GM21723 (cell line): ENCODE data around the gene CXCR2.
"Not testable (repeated sequence)": the region's sequence is repeated elsewhere in the genome, so short reads cannot be mapped to it uniquely, and the experiment has no call there.

Experiments
- ATAC-seq: cut with Tn5 transposase; IDR thresholded peaks from one replicate; pipeline ENCODE4 v1.9.1; 2021; ENCODE audit warnings: mild to moderate bottlenecking, moderate library complexity; ENCODE audit not compliant: unreplicated experiment

The CXCR2 gene

DNA sequence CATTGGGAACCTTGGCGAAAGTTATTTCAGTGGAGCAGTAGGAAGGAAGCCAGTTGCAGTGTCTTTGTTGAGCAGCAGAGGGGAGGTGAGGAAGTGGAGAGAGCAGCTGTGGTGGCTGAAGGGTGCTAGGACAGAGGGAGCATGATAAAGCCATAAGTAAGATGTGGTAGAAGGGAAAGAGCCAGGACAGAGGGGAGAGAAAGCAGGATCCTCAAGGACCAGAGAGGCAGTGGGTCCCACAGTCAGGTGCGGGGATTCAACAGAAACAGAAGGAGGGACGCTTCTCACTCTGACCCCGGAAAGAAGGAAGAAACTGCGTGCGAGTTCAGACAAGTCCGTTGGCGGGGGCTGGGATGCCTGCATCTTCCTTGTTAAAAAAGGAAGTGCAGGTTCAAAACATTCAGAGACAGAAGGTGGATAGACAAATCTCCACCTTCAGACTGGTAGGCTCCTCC, at the start of gene CXCR2:
TSS of gene CXCR2 (plus strand) at position 403 of the 455 bp plus-strand sequence. CDS start 8,774 bp downstream, outside the sequence.
- peak; percentile 76 for ATAC-seq

GRCh38 chr2:218077464-218078216, 48.2 kb upstream of the CXCR2 start:
- no peak for ATAC-seq

DNA sequence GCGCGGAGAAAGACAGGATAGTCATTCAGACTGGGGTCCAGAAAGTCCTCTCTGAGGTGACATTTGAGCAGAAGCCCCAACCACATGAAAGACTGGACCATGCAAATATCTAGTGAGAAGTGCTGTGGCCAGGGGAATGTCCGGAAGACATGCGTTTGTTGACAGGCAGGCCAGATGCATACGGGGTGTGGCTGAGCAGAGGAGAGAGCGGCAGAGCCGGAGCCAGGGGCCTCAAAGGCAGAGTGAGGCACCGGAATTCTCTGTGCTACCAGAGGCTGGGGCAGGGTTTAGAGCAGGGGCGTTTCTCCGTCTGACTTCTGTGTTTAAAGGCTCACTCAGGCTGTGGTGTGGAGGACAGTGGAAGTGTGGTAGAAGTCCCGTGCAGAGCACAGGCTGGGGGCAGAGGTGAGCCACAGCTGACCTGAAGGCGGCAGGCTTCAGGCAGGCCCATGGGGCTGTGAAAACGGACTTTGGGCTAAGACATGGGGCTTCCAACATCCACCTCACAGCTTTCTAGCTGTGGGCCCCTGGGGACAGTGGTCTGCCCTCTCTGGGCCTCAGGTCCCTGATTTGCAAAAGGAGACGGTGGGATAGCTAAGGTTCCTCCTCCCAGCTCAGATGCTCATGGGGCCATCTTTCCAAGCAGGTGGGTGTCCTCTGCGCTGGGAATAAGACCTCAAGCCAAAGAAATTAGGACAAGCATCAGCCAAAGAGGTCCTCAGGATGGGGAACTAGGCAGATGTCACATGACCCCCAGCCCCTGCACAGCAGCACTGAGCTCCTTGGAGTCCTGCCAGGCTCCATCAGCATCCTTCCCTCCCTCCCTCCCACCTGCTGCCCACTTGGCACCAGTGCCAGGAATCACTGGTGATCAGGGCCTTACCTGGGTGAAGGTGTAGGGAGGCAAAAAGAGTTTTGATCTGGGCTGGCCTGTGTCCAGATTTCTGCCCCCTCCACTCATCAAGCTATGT, 45.6 kb upstream of the CXCR2 start:
- ATAC-seq = no peak

DNA sequence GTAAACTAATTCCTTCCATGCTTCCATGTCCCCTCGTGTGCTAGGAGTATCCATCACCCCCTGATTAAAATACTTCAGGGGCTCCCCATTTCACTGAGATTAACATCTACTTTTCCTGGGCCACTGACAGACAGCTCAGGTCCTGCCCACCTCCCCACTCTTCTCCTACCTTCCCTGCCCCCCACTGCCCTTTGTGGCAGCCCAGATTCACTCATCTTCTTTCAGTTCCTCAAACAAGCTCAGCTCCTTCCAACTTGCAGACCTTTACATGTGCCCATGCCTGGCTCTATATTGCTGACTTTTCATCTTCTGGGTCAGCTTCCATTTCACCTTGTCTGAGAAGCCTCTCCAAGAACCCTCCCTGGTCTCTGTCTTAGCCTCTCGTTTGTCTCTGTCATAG, 44.8 kb upstream of the CXCR2 start:
- peak; percentile 95 for ATAC-seq

DNA sequence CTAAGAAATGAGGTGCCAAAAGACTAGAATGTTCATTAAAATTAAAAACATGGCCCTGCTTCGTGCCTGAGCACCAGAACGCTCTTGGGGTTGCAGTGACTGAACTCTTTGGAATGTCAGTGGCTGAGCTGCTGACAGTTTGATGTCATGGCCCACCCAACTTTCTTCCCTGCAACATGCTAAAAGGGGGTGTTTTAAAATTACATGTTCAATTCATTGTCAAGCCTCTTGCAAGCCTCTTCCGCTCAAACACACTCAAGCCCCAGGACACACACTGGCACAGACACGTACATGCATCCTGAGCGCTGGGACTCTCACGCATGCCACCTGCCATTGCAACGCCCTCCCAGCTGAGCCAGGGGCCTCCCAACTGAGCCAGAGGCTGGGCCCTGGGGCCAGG, 44.1 kb upstream of the CXCR2 start:
- no peak for ATAC-seq

DNA sequence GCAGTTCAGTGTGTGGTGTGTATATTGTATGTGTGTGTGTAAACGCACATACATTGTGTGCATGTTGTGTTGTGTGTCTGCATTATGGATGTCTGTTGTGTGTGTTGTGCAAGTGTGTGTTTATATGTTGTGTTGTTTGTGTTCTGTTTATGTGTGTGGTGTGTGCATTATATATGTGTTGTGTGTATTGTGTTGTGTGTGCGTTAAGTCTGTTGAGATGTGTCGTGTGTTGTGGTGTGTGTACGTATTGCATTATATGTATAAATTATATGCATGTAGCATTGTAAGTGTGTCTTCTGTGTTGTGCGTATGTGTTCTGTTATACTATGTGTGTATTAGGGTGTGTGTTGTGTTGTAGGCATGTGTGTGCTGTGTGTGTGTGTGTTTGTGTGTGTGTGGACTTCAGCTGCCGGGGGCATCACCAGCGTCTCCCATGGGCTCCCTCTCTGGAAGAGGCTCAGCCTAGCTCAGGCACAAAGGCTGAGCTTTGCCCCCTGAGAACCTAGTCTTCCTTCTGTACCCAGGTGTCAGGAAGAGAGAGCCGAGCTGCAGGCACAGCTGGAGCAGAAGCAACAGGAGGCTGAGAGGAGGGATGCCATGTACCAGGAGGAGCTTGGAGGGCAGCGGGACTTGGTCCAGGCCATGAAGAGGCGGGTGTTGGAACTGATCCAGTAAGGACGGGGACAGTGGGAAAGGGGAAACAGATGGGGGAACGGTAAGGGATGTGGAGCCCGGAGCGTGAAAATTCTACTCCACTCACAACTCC, 43.1 kb upstream of the CXCR2 start:
- ATAC-seq = no peak

- ATAC-seq = no peak
These were observed 42.5 kb upstream of the CXCR2 start for GRCh38 chr2:218083352-218083676.

DNA sequence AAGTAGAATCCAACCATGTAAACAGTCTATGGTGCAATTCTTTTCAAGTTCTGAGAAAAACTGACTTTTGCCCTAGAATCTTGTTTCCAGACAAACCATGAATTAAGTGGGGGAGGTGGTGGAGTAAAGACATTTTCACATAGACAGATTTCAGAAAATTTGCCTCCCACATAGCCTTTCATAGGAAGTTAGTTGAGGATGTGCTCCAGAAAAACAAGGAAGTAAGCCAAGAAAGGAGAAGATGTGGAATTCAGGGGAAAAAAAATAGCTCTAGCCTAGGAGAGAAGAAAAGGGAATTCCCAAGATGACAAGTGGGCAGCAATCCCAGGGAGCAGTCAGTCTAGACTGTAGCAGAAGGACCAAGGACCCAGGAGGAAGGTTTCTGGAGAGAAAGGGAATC, 39.4 kb upstream of the CXCR2 start:
- no peak for ATAC-seq

DNA sequence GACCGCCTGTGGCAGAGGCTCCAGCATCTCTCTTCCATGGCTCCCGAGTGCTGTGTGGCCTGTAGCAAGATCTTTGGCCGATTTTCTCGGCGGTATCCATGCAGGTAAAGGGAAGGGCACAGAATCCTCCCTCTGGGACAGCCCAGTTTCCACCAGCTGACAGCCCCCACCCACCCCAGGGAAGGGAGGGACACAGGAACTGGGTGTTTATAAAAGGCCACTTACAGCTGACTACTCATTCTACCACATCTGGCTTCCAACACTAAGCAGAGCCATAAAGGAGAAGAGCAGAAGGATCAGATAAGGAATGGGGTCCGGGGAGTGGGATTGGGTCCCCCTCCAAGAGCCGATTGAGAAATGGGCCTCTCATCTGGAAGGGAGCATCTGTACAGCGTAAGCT, 36.6 kb upstream of the CXCR2 start:
- no peak for ATAC-seq

DNA sequence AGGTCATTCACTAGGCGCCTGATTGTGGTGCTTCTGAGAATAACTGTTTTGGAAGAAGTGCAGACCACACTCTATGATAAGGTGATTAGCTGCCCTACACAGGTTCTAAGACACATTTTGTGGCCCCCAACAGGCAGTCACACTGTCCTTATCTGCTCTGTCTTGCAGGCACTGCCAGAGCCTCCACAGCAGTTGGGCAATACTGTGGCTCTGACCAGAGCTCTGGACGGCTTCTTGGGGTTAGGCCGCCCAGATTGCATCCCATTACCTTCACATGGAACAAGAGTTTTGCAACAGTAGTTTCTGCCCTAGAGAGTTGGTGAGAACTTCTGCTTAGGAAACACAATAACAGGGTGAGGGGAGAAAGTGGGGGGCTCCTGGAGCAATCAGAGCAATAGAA, 34.1 kb upstream of the CXCR2 start:
- no peak for ATAC-seq

DNA sequence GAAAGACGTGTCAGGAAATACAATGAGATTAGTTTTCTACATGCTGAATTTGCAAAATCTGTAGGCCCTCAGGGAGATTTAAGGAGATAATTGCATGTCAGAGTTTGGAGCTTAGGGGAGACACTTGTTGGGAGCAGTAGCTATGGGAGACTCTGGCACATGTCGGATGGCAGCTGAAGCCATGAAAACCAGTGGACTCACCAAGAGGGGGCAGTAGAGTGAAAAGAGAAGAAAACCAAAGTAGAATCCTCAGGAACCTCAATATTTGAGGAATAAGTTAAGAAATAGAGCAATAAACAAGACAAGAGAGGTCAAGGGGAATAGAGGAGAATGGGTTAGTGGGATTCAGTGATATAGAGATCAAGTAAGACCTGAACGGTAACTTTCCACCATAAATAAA, 31.9 kb upstream of the CXCR2 start:
- no peak for ATAC-seq

DNA sequence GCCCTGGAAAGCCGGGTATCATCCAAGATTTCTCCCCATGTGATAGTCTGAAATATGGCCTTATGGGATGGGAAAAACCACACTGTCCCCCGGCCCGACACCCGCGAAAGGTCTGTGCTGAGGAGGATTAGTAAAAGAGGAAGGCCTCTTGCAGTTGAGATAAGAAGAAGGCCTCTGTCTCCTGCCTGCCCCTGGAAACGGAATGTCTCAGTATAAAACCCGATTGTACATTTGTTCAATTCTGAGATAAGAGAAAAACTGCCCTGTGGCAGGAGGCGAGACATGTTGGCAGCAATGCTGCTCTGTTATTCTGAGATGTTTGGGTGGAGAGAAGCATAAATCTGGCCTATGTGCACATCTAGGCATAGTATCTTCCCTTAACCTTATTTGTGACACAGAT, 30.0 kb upstream of the CXCR2 start:
- no peak for ATAC-seq

GRCh38 chr2:218097975-218098374, 27.9 kb upstream of the CXCR2 start:
- no peak for ATAC-seq

GRCh38 chr2:218108834-218109233, 17.0 kb upstream of the CXCR2 start:
- ATAC-seq = not testable (repeated sequence)

DNA sequence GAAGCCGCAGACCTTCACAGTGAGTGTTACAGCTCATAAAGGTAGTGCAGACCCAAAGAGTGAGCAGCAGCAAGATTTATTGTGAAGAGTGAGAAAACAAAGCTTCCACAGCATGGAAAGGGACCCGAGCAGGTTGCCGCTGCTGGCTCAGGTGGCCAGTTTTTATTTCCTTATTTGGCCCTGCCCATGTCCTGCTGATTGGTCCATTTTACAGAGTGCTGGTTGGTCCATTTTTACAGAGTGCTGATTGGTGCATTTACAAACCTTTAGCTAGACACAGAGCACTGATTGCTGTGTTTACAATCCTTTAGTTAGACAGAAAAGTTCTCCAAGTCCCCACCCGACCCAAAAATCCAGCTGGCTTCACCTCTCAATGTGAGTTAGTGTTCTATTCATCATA, 4.0 kb upstream of the CXCR2 start:
- not testable (repeated sequence) for ATAC-seq

- ATAC-seq = not testable (repeated sequence)
These were observed 3.5 kb upstream of the CXCR2 start for GRCh38 chr2:218122286-218122685.

DNA sequence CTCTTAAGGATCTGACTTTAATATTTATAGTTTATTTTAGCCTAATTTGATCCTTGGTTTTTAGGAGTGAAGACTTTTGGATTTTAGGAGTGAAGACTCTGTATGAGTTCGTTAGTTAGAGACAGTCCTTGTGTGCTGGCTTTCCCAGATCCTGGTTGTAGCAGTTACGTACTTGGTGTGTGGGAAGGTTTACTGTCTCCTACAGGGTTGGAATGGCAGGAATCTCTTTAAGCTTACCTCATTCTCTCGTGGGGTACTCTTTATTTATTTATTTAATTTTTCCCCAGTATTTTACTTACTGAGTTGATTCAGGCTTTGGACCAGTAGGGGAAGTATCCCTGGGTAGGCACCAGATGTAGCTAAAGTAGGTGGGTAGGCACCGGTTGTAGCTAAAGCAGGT, 1.8 kb upstream of the CXCR2 start:
- no peak for ATAC-seq

GRCh38 chr2:218125095-218125494, 733 bp upstream of the CXCR2 start:
- no peak for ATAC-seq

GRCh38 chr2:218127929-218128455, 2.2 kb downstream of the CXCR2 start:
- ATAC-seq = no peak

DNA sequence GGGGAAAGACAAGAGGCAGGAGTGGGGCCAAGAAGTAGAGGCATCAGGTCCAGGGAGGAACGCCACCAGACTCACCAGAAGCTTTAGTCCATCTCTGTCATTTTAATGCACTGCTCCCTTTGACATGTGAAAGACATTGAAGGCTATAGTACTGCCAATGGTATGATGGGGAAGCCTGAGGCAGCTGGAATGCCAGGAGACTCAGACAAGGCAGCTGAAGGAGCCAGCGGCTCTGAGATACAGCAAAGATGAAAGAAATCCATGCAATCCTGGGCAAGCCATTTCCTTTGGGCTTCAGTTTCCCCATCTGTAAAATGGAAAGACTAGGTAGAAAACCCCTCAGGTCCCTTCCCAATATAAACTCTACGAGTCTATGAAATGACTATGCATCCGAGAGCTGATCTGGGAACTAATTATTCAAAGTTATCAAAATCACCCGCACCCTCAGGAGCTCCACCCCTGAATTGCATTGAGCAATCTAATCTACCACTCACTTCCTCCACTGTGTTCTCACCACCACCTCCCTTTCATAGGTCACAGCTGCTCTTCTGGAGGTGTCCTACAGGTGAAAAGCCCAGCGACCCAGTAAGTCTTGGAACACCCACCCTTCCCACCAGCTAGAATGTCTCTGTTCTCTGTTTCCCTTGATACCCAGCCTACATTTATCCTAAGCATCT, 3.1 kb downstream of the CXCR2 start:
- no peak for ATAC-seq
